Brain microvascular endothelial cell (primary cell): ENCODE data around the gene TNXB.
"Not testable (repeated sequence)": the region's sequence is repeated elsewhere in the genome, so short reads cannot be mapped to it uniquely, and the experiment has no call there.

Source experiments
- DNase-seq: peaks from one replicate; pipeline ENCODE4 v3.0.0-alpha.2; 2020
- H3K27ac ChIP-seq: fragments of 250-450 bp; sonication (Bioruptor Pico); 2 replicates; pipeline ENCODE4 v1.5.1; 2020; ENCODE audit warnings: mild to moderate bottlenecking, moderate library complexity
- H3K27me3 ChIP-seq: fragments of 250-450 bp; sonication (Bioruptor Pico); replicated peaks from 2 replicates; pipeline ENCODE4 v1.5.1; 2020; ENCODE audit warnings: mild to moderate bottlenecking
- H3K36me3 ChIP-seq: fragments of 250-450 bp; sonication (Bioruptor Pico); replicated peaks from 2 replicates; pipeline ENCODE4 v1.5.1; 2020; ENCODE audit warnings: mild to moderate bottlenecking
- H3K4me3 ChIP-seq: 2 replicates; pipeline ENCODE4 v1.5.1; 2011; ENCODE audit warnings: low read depth, mild to moderate bottlenecking, control low read depth, low read length, moderate library complexity
- in situ Hi-C: cut with HindIII; loops from 2 replicates; pipeline ENCODE4 v1.10.0; 2017; ENCODE audit warnings: low sequenced_read_pairs, low pct_ligation_motif_present

Gene TNXB

DNA sequence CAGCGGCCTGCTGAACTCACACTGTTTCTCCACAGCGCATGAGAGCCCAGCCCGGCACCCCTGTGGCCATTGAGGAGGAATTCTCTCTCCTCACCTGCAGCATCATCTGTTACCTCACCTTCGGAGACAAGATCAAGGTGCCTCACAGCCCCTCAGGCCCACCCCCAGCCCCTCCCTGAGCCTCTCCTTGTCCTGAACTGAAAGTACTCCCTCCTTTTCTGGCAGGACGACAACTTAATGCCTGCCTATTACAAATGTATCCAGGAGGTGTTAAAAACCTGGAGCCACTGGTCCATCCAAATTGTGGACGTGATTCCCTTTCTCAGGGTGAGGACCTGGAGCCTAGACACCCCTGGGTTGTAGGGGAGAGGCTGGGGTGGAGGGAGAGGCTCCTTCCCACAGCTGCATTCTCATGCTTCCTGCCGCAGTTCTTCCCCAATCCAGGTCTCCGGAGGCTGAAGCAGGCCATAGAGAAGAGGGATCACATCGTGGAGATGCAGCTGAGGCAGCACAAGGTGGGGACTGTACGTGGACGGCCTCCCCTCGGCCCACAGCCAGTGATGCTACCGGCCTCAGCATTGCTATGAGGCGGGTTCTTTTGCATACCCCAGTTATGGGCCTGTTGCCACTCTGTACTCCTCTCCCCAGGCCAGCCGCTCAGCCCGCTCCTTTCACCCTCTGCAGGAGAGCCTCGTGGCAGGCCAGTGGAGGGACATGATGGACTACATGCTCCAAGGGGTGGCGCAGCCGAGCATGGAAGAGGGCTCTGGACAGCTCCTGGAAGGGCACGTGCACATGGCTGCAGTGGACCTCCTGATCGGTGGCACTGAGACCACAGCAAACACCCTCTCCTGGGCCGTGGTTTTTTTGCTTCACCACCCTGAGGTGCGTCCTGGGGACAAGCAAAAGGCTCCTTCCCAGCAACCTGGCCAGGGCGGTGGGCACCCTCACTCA lies 69.5 kb downstream of the TNXB start:
- H3K36me3 ChIP-seq, in situ Hi-C loops, H3K27me3 ChIP-seq, DNase-seq, H3K4me3 ChIP-seq, H3K27ac ChIP-seq: not testable (repeated sequence)

GRCh38 chr6:32038878-32039277 lies 70.3 kb downstream of the TNXB start:
- H3K36me3 ChIP-seq, H3K4me3 ChIP-seq, H3K27ac ChIP-seq, in situ Hi-C loops, DNase-seq, H3K27me3 ChIP-seq: not testable (repeated sequence)

- H3K27me3 ChIP-seq, H3K36me3 ChIP-seq, in situ Hi-C loops, H3K4me3 ChIP-seq, DNase-seq, H3K27ac ChIP-seq: not testable (repeated sequence)
Observed at GRCh38 chr6:32037598-32038524, 71.3 kb downstream of the TNXB start, which contains the start of gene CYP21A2. Gene CYP21A2, plus strand, starts transcription at chr6:32038415. Its CDS starts 8 bp downstream, at chr6:32038423.

DNA sequence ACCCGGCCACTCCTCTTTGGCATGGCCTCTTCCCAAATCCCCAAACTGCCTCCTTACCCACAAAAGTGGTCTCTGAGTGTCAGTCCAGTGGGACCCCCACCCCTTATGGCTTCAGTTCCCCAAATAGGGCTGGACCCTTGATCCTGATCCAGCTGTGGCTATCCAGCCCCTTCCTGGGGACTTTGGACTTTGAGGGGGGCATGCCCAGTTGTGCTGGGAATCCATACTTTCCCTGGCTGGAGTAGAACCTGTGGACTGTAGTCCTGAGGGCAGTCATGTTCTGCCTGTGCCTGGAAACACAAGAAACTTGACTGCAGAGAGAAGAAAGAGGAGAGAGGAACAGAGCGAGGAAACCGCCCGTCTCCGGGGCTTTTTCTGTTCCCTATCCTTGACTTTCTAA lies 72.0 kb downstream of the TNXB start:
- H3K4me3 ChIP-seq, in situ Hi-C loops, H3K27ac ChIP-seq, DNase-seq, H3K36me3 ChIP-seq, H3K27me3 ChIP-seq: not testable (repeated sequence)

- in situ Hi-C loops, H3K27ac ChIP-seq, DNase-seq, H3K27me3 ChIP-seq, H3K4me3 ChIP-seq, H3K36me3 ChIP-seq: not testable (repeated sequence)
Observed at GRCh38 chr6:32035283-32036013, 73.7 kb downstream of the TNXB start.

DNA sequence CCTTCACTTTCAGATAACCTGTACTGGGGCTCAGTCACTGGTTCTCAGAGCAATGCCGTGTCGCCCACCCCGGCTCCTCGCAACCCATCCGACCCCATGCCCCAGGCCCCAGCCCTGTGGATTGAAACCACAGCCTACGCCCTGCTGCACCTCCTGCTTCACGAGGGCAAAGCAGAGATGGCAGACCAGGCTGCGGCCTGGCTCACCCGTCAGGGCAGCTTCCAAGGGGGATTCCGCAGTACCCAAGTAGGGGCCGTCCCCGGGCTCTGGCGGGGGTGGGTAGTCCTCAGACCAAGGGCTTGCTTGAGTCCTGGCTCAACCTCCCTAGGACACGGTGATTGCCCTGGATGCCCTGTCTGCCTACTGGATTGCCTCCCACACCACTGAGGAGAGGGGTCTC lies 79.6 kb downstream of the TNXB start:
- in situ Hi-C loops, H3K27ac ChIP-seq, H3K36me3 ChIP-seq, H3K4me3 ChIP-seq, H3K27me3 ChIP-seq, DNase-seq: not testable (repeated sequence)

DNA sequence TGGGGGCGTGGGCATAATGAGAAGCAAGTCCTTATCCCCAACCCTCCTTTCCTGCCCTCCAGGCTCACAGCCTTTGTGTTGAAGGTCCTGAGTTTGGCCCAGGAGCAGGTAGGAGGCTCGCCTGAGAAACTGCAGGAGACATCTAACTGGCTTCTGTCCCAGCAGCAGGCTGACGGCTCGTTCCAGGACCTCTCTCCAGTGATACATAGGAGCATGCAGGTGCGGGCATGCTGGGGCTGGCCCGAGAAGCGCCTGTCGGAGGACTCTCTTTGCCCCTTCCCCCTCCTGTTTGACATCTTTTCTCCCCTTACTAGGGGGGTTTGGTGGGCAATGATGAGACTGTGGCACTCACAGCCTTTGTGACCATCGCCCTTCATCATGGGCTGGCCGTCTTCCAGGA lies 80.5 kb downstream of the TNXB start:
- DNase-seq, H3K27me3 ChIP-seq, in situ Hi-C loops: not testable (repeated sequence)

DNA sequence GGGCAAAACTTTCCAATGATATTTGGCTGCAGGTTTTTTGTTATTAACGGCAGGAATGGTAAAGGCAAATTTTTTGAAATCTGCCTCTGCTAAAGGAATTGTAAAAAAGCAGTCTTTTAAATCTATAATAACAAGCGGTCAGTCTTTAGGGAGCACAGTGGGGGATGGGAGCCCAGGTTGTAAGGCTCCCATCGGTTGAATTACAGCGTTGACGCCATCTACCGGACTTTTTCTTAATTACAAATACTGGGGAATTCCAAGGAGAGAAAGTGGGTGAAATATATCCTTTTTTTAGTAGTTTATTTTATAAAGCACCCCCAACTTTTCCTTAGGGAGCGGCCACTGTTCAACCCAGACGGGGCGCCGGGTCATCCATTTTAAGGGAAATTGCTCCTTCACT lies 87.0 kb downstream of the TNXB start:
- H3K36me3 ChIP-seq, H3K27me3 ChIP-seq, H3K27ac ChIP-seq, in situ Hi-C loops, DNase-seq, H3K4me3 ChIP-seq: not testable (repeated sequence)

More for the DNA sequence above, 80.5 kb downstream of the TNXB start:
- H3K36me3 ChIP-seq, H3K4me3 ChIP-seq, H3K27ac ChIP-seq: not testable (repeated sequence)

GRCh38 chr6:32014547-32014946 lies 94.6 kb downstream of the TNXB start, which contains the start of gene C4B:
Gene C4B, plus strand, starts transcription at chr6:32014795. Its CDS starts 51 bp downstream, at chr6:32014846.
- H3K27ac ChIP-seq, DNase-seq, H3K27me3 ChIP-seq, in situ Hi-C loops, H3K36me3 ChIP-seq, H3K4me3 ChIP-seq: not testable (repeated sequence)

DNA sequence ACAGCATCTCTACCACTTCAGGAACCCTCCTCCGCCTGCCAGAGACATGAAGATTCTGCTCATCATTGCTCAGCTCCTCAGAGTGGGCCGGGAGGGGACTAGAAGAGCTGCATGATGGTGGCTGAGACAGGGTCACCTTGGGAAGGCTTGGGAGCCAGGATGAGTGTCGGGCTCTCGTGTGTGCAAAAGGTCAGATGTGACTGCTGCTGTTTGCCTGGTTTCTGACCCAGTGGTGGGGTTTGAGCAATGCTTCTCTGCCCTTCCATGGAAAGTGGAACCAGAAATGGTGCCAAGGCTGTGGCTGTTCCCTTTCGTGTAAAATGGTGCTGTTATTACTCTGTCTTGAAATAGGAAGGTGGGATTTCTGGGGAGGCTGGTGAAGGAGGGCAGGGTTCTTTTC lies 95.4 kb downstream of the TNXB start:
- in situ Hi-C loops, H3K27ac ChIP-seq, DNase-seq, H3K36me3 ChIP-seq, H3K4me3 ChIP-seq, H3K27me3 ChIP-seq: not testable (repeated sequence)

DNA sequence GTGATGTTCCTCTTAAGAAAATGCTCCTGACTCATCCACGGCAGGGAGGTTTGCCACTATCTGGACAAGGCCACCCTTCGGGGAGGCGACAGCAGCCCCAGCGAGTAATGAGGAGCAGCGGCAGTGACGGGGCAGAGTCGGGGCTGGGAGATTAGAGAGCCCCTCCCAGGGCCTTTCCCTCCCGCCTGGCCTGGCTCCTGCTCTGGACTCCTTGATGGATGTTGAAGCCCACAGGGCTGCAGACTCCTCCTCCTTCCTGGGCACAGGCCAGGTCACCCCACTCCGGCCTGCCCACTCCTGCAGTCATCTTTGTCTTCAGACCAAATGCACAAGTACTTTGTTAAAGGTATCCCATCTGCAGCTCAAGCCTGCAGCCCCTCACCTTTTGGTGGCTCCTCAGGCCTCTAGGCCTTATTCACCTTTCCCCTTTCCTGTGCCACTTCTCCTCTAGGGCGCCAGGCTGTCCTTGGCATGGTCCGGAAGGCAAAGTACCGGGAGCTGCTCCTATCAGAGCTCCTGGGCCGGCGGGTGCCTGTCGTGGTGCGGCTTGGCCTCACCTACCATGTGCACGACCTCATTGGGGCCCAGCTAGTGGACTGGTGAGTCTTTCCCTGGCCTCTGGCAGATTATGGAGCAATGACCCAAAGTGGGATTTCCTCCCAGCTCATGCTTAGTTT lies 96.1 kb downstream of the TNXB start:
- H3K27me3 ChIP-seq, H3K4me3 ChIP-seq, H3K27ac ChIP-seq, in situ Hi-C loops, DNase-seq, H3K36me3 ChIP-seq: not testable (repeated sequence)

GRCh38 chr6:32010856-32011530 lies 98.1 kb downstream of the TNXB start:
- H3K4me3 ChIP-seq = not testable (repeated sequence)

DNA sequence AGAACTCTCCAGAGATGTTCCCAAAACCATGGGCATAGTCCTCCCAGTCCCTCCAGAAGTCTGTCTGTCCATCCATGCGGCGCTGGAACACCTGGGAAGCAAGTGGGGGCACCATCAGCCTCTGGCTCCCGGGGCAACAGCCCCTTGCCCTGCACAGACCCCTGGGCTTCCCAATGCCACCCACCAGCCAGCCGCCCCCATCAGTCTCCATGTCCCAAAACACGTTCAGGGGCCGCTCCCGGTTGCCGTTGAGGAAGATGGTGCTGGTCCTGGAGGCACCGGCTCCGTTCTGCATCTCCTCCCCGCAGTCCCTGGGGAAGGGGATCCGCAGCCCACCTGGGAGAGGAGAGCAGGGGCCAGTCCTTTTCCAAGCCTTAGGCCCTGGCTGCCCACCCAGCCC lies 99.6 kb downstream of the TNXB start:
- H3K27ac ChIP-seq, H3K4me3 ChIP-seq, H3K27me3 ChIP-seq, H3K36me3 ChIP-seq, in situ Hi-C loops, DNase-seq: not testable (repeated sequence)

More at GRCh38 chr6:32010856-32011530, 98.1 kb downstream of the TNXB start:
- H3K27ac ChIP-seq, in situ Hi-C loops, H3K36me3 ChIP-seq, H3K27me3 ChIP-seq, DNase-seq: not testable (repeated sequence)
